HEK293 (cell line): ENCODE measurements around the gene ACTA2.

ENCODE experiments used
- CTCF ChIA-PET: fragments of 350-600 bp; formaldehyde crosslinking; extraction: SDS; loops from one replicate; lab custom pipeline; 2021; ENCODE audit warnings: antibody characterized with exemption; lab: Yijun Ruan, JAX
- POLR2A ChIA-PET: fragments of 300-600 bp; formaldehyde crosslinking; extraction: SDS; loops from one replicate; lab custom pipeline; 2020; ENCODE audit warnings: antibody characterized with exemption, inconsistent platforms; lab: Yijun Ruan, JAX
- H3K27ac ChIP-seq: fragments of 200-500 bp; sonication (Bioruptor generic); 2 replicates; pipeline ENCODE4 v1.5.1; 2014; ENCODE audit warnings: low read depth, low read length, control low read depth, inconsistent platforms; ENCODE audit errors: extremely low read depth
- H3K36me3 ChIP-seq, 2 experiments: fragments of 200-500 bp in 1 of 2; sonication (Bioruptor generic) in 1 of 2; 1 replicate in 1 of 2; 2 replicates in 1 of 2; pipeline ENCODE4 v1.5.1; 2014 to 2017; ENCODE audit warnings: inconsistent platforms in 2 of 2, low read length in 2 of 2; ENCODE audit not compliant: control insufficient read depth in 2 of 2, insufficient read depth in 1 of 2
- H3K4me1 ChIP-seq: fragments of 200-500 bp; sonication (Bioruptor generic); 2 replicates; pipeline ENCODE4 v1.5.1; 2014; ENCODE audit warnings: mild to moderate bottlenecking, low read length, inconsistent platforms; ENCODE audit not compliant: control insufficient read depth, insufficient read depth
- H3K4me3 ChIP-seq: 2 replicates; pipeline ENCODE4 v1.5.1; 2011; ENCODE audit warnings: low read depth, mild to moderate bottlenecking, control low read depth, low read length, moderate library complexity
- H3K9me3 ChIP-seq: fragments of 200-500 bp; sonication (Bioruptor generic); 2 replicates; pipeline ENCODE4 v1.5.1; 2014; ENCODE audit warnings: low read depth, low read length, inconsistent platforms; ENCODE audit not compliant: control insufficient read depth, insufficient read depth
- SP7 ChIP-seq: fragments of 450-650 bp; formaldehyde crosslinking; IDR thresholded peaks from 2 replicates; pipeline ENCODE4 v1.5.1; 2016; ENCODE audit warnings: missing biosample characterization, missing genetic modification characterization
- ZIC2 ChIP-seq: fragments of 450-650 bp; formaldehyde crosslinking; IDR thresholded peaks from 2 replicates; pipeline ENCODE4 v1.5.1; 2016; ENCODE audit warnings: missing biosample characterization, missing genetic modification characterization
- ZNF324 ChIP-seq: fragments of 450-650 bp; formaldehyde crosslinking; IDR thresholded peaks from 2 replicates; pipeline ENCODE4 v1.5.1; 2016; ENCODE audit warnings: missing biosample characterization, missing genetic modification characterization
- ZNF335 ChIP-seq: fragments of 450-650 bp; formaldehyde crosslinking; conservative IDR thresholded peaks from 2 replicates; pipeline ENCODE4 v1.5.1; 2016; ENCODE audit warnings: missing biosample characterization, missing genetic modification characterization
- ZNF560 ChIP-seq: fragments of 450-650 bp; formaldehyde crosslinking; IDR thresholded peaks from 2 replicates; pipeline ENCODE4 v1.5.1; 2017; ENCODE audit warnings: missing biosample characterization, missing genetic modification characterization, borderline replicate concordance
- ZNF571 ChIP-seq: fragments of 450-650 bp; formaldehyde crosslinking; IDR thresholded peaks from 2 replicates; pipeline ENCODE4 v1.5.0; 2017; ENCODE audit warnings: missing biosample characterization, missing genetic modification characterization
- ZNF843 ChIP-seq: fragments of 450-650 bp; formaldehyde crosslinking; IDR thresholded peaks from 2 replicates; pipeline ENCODE4 v1.5.1; 2016; ENCODE audit warnings: missing biosample characterization, missing genetic modification characterization
- TF ChIP-seq, protein P1 (sequence below): fragments of 450-650 bp; formaldehyde crosslinking; IDR thresholded peaks from 2 replicates; pipeline ENCODE4 v1.5.0; 2017; ENCODE audit warnings: missing biosample characterization, missing genetic modification characterization, borderline replicate concordance
- TF ChIP-seq, protein P2 (sequence below): fragments of 450-650 bp; formaldehyde crosslinking; IDR thresholded peaks from 2 replicates; pipeline ENCODE4 v1.5.1; 2017; ENCODE audit warnings: missing biosample characterization, missing genetic modification characterization
- TF ChIP-seq, protein P3 (sequence below): fragments of 450-650 bp; formaldehyde crosslinking; IDR thresholded peaks from 2 replicates; pipeline ENCODE4 v1.5.1; 2016; ENCODE audit warnings: missing biosample characterization, missing genetic modification characterization, low read depth
- TF ChIP-seq, protein P4 (sequence below): fragments of 450-650 bp; formaldehyde crosslinking; IDR thresholded peaks from 2 replicates; pipeline ENCODE4 v1.5.1; 2016; ENCODE audit warnings: missing biosample characterization, missing genetic modification characterization, low read depth
- TF ChIP-seq, protein P5 (sequence below): fragments of 450-650 bp; formaldehyde crosslinking; IDR thresholded peaks from 2 replicates; pipeline ENCODE4 v1.5.1; 2016; ENCODE audit warnings: missing biosample characterization, missing genetic modification characterization
- TF ChIP-seq, protein P6 (sequence below): fragments of 450-650 bp; formaldehyde crosslinking; IDR thresholded peaks from 2 replicates; pipeline ENCODE4 v1.5.1; 2016; ENCODE audit warnings: missing biosample characterization, missing genetic modification characterization
- TF ChIP-seq, protein P7 (sequence below): fragments of 450-650 bp; formaldehyde crosslinking; IDR thresholded peaks from 2 replicates; pipeline ENCODE4 v1.5.1; 2016; ENCODE audit warnings: missing biosample characterization, missing genetic modification characterization
- TF ChIP-seq, protein P8 (sequence below): fragments of 450-650 bp; formaldehyde crosslinking; IDR thresholded peaks from 2 replicates; pipeline ENCODE4 v1.5.1; 2016; ENCODE audit warnings: missing biosample characterization, missing genetic modification characterization, borderline replicate concordance
- TF ChIP-seq, protein P9 (sequence below): fragments of 450-650 bp; formaldehyde crosslinking; IDR thresholded peaks from 2 replicates; pipeline ENCODE4 v1.5.1; 2017; ENCODE audit warnings: missing biosample characterization, missing genetic modification characterization

ACTA2 gene

DNA sequence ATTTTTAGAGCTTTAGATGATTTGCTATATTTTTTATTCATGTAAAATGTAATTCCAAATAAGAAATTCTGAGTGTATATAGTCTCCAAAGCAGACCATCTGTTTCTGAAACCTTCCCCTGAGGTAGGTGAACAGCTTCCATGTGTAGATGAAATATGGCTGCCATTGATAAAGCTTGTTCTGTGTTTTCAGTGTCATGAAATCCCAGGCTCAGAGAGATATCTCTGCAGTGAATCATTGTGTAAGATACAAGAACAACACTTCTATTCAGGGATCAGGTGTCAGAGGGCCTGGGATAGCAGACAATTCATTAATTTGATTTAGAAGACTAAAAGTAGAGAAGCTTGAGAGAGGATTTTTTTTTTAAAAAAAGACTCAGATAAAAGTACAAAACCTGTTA lies 29.1 kb downstream of the ACTA2 start (continued):
- TF ChIP-seq, protein P1, sequence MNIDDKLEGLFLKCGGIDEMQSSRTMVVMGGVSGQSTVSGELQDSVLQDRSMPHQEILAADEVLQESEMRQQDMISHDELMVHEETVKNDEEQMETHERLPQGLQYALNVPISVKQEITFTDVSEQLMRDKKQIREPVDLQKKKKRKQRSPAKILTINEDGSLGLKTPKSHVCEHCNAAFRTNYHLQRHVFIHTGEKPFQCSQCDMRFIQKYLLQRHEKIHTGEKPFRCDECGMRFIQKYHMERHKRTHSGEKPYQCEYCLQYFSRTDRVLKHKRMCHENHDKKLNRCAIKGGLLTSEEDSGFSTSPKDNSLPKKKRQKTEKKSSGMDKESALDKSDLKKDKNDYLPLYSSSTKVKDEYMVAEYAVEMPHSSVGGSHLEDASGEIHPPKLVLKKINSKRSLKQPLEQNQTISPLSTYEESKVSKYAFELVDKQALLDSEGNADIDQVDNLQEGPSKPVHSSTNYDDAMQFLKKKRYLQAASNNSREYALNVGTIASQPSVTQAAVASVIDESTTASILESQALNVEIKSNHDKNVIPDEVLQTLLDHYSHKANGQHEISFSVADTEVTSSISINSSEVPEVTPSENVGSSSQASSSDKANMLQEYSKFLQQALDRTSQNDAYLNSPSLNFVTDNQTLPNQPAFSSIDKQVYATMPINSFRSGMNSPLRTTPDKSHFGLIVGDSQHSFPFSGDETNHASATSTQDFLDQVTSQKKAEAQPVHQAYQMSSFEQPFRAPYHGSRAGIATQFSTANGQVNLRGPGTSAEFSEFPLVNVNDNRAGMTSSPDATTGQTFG (tag by site-specific recombination), result no peak
- TF ChIP-seq ZNF335 (no peak), ZNF571 (no peak), ZNF843 (no peak), ZNF560 (tag by site-specific recombination) (no peak)
- TF ChIP-seq, protein P2, sequence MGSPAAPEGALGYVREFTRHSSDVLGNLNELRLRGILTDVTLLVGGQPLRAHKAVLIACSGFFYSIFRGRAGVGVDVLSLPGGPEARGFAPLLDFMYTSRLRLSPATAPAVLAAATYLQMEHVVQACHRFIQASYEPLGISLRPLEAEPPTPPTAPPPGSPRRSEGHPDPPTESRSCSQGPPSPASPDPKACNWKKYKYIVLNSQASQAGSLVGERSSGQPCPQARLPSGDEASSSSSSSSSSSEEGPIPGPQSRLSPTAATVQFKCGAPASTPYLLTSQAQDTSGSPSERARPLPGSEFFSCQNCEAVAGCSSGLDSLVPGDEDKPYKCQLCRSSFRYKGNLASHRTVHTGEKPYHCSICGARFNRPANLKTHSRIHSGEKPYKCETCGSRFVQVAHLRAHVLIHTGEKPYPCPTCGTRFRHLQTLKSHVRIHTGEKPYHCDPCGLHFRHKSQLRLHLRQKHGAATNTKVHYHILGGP (tag by site-specific recombination), result no peak
- TF ChIP-seq, protein P3, sequence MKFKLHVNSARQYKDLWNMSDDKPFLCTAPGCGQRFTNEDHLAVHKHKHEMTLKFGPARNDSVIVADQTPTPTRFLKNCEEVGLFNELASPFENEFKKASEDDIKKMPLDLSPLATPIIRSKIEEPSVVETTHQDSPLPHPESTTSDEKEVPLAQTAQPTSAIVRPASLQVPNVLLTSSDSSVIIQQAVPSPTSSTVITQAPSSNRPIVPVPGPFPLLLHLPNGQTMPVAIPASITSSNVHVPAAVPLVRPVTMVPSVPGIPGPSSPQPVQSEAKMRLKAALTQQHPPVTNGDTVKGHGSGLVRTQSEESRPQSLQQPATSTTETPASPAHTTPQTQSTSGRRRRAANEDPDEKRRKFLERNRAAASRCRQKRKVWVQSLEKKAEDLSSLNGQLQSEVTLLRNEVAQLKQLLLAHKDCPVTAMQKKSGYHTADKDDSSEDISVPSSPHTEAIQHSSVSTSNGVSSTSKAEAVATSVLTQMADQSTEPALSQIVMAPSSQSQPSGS, result no peak

DNA sequence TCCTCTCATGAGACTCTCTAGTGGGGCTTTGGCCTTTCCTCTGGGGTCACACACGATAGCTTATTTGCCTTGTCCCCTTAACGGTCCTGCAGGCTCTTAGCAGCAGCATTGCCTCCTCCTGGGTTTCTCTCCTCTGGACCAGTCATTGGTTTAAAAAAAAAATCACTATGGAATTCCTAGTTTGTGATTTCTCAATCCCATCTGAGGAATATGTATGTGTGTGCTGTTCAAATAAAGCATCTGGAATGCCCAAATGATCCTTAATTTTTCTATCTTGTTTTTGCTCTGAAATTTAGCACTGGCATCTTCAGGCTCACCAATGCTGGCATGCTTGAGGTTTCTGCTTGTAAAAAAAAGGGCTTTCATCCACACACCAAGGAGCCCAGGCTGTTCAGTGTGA lies 30.5 kb downstream of the ACTA2 start:
- Histone ChIP-seq H3K27ac (no peak overlapping the region), H3K4me3 (no peak overlapping the region), H3K9me3 (no peaks in the 10 kb centered on the region), H3K36me3 (peaks cover 0 to 9% of the 10 kb centered on the region in 2 experiments; a peak in 1 of 3 replicates), H3K4me1 (no peaks in the 10 kb centered on the region; the same call in 1 of the 2 replicates)
- ChIA-PET POLR2A (no interaction called here), CTCF (interaction anchor here (0.5 kb wide), 1 partner anchor 41 kb away, joined by 3 read pairs; no protein-coding TSS in a partner anchor)
- TF ChIP-seq, protein P4, sequence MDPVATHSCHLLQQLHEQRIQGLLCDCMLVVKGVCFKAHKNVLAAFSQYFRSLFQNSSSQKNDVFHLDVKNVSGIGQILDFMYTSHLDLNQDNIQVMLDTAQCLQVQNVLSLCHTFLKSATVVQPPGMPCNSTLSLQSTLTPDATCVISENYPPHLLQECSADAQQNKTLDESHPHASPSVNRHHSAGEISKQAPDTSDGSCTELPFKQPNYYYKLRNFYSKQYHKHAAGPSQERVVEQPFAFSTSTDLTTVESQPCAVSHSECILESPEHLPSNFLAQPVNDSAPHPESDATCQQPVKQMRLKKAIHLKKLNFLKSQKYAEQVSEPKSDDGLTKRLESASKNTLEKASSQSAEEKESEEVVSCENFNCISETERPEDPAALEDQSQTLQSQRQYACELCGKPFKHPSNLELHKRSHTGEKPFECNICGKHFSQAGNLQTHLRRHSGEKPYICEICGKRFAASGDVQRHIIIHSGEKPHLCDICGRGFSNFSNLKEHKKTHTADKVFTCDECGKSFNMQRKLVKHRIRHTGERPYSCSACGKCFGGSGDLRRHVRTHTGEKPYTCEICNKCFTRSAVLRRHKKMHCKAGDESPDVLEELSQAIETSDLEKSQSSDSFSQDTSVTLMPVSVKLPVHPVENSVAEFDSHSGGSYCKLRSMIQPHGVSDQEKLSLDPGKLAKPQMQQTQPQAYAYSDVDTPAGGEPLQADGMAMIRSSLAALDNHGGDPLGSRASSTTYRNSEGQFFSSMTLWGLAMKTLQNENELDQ (tag by site-specific recombination), result no peak
- TF ChIP-seq, protein P5, sequence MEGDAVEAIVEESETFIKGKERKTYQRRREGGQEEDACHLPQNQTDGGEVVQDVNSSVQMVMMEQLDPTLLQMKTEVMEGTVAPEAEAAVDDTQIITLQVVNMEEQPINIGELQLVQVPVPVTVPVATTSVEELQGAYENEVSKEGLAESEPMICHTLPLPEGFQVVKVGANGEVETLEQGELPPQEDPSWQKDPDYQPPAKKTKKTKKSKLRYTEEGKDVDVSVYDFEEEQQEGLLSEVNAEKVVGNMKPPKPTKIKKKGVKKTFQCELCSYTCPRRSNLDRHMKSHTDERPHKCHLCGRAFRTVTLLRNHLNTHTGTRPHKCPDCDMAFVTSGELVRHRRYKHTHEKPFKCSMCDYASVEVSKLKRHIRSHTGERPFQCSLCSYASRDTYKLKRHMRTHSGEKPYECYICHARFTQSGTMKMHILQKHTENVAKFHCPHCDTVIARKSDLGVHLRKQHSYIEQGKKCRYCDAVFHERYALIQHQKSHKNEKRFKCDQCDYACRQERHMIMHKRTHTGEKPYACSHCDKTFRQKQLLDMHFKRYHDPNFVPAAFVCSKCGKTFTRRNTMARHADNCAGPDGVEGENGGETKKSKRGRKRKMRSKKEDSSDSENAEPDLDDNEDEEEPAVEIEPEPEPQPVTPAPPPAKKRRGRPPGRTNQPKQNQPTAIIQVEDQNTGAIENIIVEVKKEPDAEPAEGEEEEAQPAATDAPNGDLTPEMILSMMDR (tag by site-specific recombination), result no peak
- TF ChIP-seq, protein P6, sequence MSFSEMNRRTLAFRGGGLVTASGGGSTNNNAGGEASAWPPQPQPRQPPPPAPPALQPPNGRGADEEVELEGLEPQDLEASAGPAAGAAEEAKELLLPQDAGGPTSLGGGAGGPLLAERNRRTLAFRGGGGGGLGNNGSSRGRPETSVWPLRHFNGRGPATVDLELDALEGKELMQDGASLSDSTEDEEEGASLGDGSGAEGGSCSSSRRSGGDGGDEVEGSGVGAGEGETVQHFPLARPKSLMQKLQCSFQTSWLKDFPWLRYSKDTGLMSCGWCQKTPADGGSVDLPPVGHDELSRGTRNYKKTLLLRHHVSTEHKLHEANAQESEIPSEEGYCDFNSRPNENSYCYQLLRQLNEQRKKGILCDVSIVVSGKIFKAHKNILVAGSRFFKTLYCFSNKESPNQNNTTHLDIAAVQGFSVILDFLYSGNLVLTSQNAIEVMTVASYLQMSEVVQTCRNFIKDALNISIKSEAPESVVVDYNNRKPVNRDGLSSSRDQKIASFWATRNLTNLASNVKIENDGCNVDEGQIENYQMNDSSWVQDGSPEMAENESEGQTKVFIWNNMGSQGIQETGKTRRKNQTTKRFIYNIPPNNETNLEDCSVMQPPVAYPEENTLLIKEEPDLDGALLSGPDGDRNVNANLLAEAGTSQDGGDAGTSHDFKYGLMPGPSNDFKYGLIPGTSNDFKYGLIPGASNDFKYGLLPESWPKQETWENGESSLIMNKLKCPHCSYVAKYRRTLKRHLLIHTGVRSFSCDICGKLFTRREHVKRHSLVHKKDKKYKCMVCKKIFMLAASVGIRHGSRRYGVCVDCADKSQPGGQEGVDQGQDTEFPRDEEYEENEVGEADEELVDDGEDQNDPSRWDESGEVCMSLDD (tag by site-specific recombination), result no peak
- TF ChIP-seq, protein P7, sequence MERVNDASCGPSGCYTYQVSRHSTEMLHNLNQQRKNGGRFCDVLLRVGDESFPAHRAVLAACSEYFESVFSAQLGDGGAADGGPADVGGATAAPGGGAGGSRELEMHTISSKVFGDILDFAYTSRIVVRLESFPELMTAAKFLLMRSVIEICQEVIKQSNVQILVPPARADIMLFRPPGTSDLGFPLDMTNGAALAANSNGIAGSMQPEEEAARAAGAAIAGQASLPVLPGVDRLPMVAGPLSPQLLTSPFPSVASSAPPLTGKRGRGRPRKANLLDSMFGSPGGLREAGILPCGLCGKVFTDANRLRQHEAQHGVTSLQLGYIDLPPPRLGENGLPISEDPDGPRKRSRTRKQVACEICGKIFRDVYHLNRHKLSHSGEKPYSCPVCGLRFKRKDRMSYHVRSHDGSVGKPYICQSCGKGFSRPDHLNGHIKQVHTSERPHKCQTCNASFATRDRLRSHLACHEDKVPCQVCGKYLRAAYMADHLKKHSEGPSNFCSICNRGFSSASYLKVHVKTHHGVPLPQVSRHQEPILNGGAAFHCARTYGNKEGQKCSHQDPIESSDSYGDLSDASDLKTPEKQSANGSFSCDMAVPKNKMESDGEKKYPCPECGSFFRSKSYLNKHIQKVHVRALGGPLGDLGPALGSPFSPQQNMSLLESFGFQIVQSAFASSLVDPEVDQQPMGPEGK, result no peak
- TF ChIP-seq, protein P8, sequence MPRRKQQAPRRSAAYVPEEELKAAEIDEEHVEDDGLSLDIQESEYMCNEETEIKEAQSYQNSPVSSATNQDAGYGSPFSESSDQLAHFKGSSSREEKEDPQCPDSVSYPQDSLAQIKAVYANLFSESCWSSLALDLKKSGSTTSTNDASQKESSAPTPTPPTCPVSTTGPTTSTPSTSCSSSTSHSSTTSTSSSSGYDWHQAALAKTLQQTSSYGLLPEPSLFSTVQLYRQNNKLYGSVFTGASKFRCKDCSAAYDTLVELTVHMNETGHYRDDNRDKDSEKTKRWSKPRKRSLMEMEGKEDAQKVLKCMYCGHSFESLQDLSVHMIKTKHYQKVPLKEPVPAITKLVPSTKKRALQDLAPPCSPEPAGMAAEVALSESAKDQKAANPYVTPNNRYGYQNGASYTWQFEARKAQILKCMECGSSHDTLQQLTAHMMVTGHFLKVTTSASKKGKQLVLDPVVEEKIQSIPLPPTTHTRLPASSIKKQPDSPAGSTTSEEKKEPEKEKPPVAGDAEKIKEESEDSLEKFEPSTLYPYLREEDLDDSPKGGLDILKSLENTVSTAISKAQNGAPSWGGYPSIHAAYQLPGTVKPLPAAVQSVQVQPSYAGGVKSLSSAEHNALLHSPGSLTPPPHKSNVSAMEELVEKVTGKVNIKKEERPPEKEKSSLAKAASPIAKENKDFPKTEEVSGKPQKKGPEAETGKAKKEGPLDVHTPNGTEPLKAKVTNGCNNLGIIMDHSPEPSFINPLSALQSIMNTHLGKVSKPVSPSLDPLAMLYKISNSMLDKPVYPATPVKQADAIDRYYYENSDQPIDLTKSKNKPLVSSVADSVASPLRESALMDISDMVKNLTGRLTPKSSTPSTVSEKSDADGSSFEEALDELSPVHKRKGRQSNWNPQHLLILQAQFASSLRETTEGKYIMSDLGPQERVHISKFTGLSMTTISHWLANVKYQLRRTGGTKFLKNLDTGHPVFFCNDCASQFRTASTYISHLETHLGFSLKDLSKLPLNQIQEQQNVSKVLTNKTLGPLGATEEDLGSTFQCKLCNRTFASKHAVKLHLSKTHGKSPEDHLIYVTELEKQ (tag by site-specific recombination), result no peak
- TF ChIP-seq, protein P9, sequence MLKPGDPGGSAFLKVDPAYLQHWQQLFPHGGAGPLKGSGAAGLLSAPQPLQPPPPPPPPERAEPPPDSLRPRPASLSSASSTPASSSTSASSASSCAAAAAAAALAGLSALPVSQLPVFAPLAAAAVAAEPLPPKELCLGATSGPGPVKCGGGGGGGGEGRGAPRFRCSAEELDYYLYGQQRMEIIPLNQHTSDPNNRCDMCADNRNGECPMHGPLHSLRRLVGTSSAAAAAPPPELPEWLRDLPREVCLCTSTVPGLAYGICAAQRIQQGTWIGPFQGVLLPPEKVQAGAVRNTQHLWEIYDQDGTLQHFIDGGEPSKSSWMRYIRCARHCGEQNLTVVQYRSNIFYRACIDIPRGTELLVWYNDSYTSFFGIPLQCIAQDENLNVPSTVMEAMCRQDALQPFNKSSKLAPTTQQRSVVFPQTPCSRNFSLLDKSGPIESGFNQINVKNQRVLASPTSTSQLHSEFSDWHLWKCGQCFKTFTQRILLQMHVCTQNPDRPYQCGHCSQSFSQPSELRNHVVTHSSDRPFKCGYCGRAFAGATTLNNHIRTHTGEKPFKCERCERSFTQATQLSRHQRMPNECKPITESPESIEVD, result no peak
- no peak for TF ChIP-seq SP7 (tag by site-specific recombination)
- no peak for TF ChIP-seq ZNF324 (tag by site-specific recombination)
- no peak for TF ChIP-seq ZIC2 (tag by site-specific recombination)
